Middle frontal gyrus (tissue), 1 donor: ENCODE measurements around the gene CLHC1.
"Not testable (repeated sequence)": the region's sequence is repeated elsewhere in the genome, so short reads cannot be mapped to it uniquely, and the experiment has no call there.

ENCODE experiments used
- DNase-seq: peaks from one replicate; pipeline ENCODE4 v3.0.0-alpha.2; 2015; ENCODE audit warnings: low spot score; ENCODE audit errors: extremely low spot score

The CLHC1 gene

DNA sequence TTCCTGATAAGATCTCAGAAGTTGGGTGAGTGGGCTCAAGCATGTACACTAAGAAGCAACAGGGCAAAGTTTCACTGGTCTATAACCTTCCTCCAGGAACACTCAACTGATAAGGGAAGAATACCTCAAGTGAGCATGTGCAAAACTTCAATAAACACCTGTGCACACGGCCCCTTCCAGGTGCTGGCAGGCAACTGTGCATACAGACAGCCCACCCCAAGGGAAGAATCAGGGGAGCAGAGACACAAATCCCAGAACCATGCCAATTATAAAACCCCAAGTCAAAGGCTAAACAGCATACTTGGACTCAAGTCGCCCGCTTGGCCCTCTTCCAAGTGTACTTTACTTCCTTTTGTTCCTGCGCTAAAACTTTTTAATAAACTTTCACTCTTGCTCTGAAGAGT is 96.0 kb downstream of the CLHC1 start:
- DNase-seq, result no peak

DNA sequence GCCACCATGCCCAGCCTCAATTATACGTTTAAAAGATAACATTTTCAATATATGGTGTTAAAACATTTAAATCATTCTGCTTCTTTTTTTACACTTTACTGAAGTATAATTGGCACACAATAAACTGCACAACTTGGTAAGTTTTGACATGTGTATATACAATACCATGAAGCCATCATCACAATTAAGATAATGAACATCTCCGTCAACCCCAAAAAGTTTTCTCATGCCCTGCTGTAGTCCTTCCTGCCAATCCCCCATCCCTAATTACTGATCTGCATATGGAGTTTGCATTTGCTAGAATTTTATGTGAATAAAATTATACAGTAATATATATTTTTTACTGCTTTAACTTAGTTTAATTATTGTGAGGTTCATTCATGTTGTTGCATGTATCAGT is 96.6 kb downstream of the CLHC1 start:
- no peak for DNase-seq

DNA sequence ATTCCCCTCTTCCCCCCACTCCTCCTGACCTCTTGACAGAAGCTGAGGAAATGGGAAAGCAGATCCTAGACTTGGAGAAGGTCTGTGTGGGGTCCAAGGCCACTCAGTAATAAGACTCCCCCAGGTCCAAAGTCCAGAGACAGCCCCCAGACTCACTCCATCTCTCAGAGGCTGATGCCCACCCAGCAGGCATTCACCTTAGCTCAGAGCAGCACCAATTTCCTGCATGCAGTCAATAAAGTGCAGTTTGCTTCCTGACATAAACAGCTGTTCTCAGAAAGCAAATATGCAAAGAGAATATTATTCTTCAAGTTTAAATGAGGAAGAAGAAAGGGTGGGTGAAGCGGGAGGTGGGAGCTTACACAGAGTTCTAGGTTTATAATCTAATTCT is 97.8 kb downstream of the CLHC1 start:
- no peak for DNase-seq

DNA sequence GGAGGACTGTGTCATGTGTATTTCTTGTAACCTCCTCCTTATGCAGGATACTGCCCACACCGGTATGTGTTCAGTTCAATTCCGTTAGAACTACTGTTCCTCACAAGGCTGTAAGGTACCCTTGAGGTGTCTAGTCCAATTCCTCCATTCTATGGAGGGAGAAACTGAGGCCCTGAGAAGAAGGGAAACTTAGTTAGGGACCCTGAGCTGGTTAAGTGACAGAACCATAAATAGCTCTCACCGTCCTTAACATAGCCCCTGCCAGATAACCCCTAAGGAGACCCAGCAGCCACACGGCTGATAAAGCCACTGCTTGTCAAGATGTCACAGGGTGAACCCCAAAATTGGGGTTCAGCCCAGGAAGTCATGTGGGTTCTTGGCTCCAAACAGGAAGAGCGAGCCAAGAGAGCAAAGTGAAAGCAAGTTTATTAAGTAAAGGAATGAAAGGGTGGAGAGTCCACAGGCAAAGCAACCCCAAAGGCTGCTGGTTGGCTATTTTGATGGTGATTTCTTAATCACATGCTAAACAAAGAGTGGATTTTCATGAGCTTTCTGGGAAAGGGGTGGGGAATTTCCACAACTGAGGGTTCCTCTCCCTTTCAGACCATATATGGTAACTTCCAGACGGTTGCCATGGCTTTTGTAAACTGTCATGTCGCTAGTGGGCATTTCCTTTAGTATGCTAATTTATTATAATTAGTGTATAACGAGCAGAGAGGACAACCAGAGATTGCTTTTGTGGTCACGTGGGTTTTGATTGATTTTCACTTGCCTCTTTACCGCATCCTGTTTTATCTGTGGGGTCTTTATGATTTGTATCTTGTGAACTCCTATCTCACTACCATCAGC is 98.4 kb downstream of the CLHC1 start:
- DNase-seq, result peak; percentile 42

DNA sequence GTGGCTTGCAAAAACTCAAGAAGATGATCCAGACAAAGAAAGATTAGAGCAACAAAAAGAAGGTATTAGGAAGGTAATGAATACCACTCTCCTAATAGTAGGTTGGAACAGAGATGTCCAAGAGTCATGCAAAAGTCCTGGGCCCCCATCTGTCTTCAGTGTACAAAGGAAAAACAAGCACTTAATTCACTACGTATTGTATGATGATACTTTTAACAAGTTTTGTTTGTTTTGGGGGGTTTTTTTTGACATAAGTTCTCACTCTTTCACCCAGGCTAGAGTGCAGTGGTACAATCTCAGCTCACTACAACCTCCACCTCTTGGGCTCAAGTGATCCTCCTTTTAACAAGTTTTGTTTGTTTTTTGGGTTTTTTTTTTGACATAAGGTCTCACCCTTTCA is 101.2 kb downstream of the CLHC1 start:
- DNase-seq, result no peak

DNA sequence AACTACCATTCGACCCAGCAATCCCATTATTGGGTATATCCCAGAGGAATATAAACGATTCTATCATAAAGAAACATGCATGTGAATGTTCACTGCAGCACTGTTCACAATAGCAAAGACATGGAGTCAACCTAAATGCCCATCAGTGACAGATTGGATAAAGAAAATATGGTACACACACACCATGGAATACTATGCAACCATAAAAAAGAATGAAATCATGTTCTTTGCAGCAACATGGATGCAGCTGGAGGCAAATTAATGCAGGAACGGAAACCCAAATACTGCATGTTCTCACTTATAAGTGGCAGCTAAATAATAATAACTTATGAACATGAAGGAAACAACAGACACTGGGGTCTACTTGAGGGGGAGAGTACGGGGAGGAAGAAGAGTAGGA is 105.5 kb downstream of the CLHC1 start:
- DNase-seq, result not testable (repeated sequence)
